OCI-LY7 (cell line): ENCODE measurements around the gene ANKRD37. TPM values are rescaled to one million over a fixed set of nuclear protein-coding genes. Genes with fewer than 3 reads are reported as not detected.

Experiments used
- BruUV-seq: library from RNA; stranded (reverse); fragments of 400-500 nt; replicated peaks from 2 replicates; lab custom pipeline; 2021; lab: Mats Ljungman, UMichigan
- CTCF ChIA-PET: fragments of 300-600 bp; sonication (Branson Sonifier 250); formaldehyde crosslinking; loops from one replicate; lab custom pipeline; 2022; ENCODE audit warnings: antibody characterized with exemption; ENCODE audit not compliant: unreplicated experiment; lab: Charles Lee
- POLR2A ChIA-PET: fragments of 300-600 bp; sonication (Branson Sonifier 250); formaldehyde crosslinking; loops from one replicate; lab custom pipeline; 2022; ENCODE audit warnings: antibody characterized with exemption; lab: Charles Lee
- DNase-seq: peaks from one replicate; pipeline ENCODE4 v3.0.0-alpha.2; 2015; ENCODE audit warnings: low spot score
- H2AFZ ChIP-seq: fragments of 200-600 bp; sonication (generic), shearing (Covaris generic); 2 replicates; pipeline ENCODE4 v1.6.1; 2014; ENCODE audit warnings: mild to moderate bottlenecking, antibody characterized with exemption, low read length, moderate library complexity
- H3K27ac ChIP-seq: fragments of 200-600 bp; sonication (generic); 2 replicates; pipeline ENCODE4 v1.5.1; 2014; ENCODE audit warnings: mixed run types, low read depth, mild to moderate bottlenecking, moderate library complexity, low read length, inconsistent platforms; ENCODE audit not compliant: poor library complexity, severe bottlenecking
- H3K36me3 ChIP-seq: fragments of 200-600 bp; sonication (generic); 2 replicates; pipeline ENCODE4 v1.6.1; 2014; ENCODE audit warnings: mild to moderate bottlenecking, antibody characterized with exemption, low read length, moderate library complexity, mixed read lengths; ENCODE audit not compliant: insufficient read depth
- H3K4me1 ChIP-seq: fragments of 200-600 bp; sonication (generic); 2 replicates; pipeline ENCODE4 v1.5.1; 2014; ENCODE audit warnings: mild to moderate bottlenecking, low read length; ENCODE audit not compliant: insufficient read depth, poor library complexity, severe bottlenecking
- H3K4me2 ChIP-seq: fragments of 200-600 bp; sonication (generic); 2 replicates; pipeline ENCODE4 v1.6.1; 2014; ENCODE audit warnings: mild to moderate bottlenecking, low read length
- H3K4me3 ChIP-seq: fragments of 200-600 bp; sonication (generic); 2 replicates; pipeline ENCODE4 v1.5.1; 2014; ENCODE audit warnings: mild to moderate bottlenecking, low read depth, low read length; ENCODE audit not compliant: poor library complexity, severe bottlenecking
- H3K79me2 ChIP-seq: fragments of 200-600 bp; sonication (generic); 2 replicates; pipeline ENCODE4 v1.6.1; 2016; ENCODE audit warnings: low read depth, mild to moderate bottlenecking, low read length, moderate library complexity, mixed read lengths; ENCODE audit not compliant: insufficient read depth
- H3K9me2 ChIP-seq: fragments of 200-600 bp; sonication (generic); 2 replicates; pipeline ENCODE4 v1.6.1; 2016; ENCODE audit warnings: mild to moderate bottlenecking, low read length, mixed read lengths; ENCODE audit not compliant: insufficient read depth
- H3K9me3 ChIP-seq: fragments of 200-600 bp; sonication (generic); 2 replicates; pipeline ENCODE4 v1.6.1; 2014; ENCODE audit warnings: mild to moderate bottlenecking, mixed run types, low read length, mixed read lengths
- H4K20me1 ChIP-seq: fragments of 200-600 bp; sonication (generic); 2 replicates; pipeline ENCODE4 v1.6.1; 2014; ENCODE audit warnings: mild to moderate bottlenecking, antibody characterized with exemption, low read length, moderate library complexity, mixed read lengths; ENCODE audit not compliant: insufficient read depth
- EZH2phosphoT487 ChIP-seq: fragments of 200-600 bp; sonication (generic); IDR thresholded peaks from 2 replicates; pipeline ENCODE4 v1.6.1; 2018; ENCODE audit warnings: low read depth, borderline replicate concordance, mild to moderate bottlenecking, mixed run types, antibody characterized with exemption, low read length, moderate library complexity, mixed read lengths
- intact Hi-C: fragments of 100-400 bp; cut with micrococcal nuclease; formaldehyde crosslinking; loops from one replicate; pipeline ENCODE4 v1.10.0; 2022; ENCODE audit not compliant: unreplicated experiment
- total RNA-seq, 2 experiments: library from RNA; depleted of rRNA in 1 of 2; stranded (reverse); fragments of >200 nt in 1 of 2; shearing (Covaris generic) in 1 of 2; gene quantifications; 2 replicates each; pipeline ENCODE4 v1.2.3, GENCODE V29; 2014 to 2022
- TF ChIP-seq, protein P1 (sequence below): fragments of 200-600 bp; sonication (generic); conservative IDR thresholded peaks from 2 replicates; pipeline ENCODE4 v1.5.1; 2014; ENCODE audit warnings: mild to moderate bottlenecking, antibody characterized with exemption, low read length, moderate library complexity, mixed read lengths

Gene ANKRD37
- total RNA-seq, 2 experiments from 2014 or later, result 3.8 to 14.1 TPM

DNA sequence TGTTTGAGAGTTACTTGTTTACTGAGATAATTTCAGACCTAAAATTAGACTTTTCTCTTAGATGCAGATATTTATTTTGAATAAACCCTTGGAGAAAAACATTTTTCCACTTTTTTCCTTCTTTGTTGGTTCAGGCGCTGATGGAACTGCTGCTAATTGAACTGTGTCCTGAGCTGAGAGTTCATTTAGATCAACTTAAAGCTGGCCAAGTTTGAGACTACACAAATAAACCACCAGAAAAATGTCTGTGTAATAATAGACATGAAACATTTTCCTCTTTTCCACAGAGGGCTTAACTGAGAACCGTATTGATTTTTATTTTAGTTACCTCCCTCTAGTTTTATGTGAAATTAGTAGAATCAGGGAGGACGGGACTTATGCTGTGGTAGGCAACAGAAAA lies 33.4 kb upstream of the ANKRD37 start:
- DNase-seq, result no peak
- TF ChIP-seq, protein P1, sequence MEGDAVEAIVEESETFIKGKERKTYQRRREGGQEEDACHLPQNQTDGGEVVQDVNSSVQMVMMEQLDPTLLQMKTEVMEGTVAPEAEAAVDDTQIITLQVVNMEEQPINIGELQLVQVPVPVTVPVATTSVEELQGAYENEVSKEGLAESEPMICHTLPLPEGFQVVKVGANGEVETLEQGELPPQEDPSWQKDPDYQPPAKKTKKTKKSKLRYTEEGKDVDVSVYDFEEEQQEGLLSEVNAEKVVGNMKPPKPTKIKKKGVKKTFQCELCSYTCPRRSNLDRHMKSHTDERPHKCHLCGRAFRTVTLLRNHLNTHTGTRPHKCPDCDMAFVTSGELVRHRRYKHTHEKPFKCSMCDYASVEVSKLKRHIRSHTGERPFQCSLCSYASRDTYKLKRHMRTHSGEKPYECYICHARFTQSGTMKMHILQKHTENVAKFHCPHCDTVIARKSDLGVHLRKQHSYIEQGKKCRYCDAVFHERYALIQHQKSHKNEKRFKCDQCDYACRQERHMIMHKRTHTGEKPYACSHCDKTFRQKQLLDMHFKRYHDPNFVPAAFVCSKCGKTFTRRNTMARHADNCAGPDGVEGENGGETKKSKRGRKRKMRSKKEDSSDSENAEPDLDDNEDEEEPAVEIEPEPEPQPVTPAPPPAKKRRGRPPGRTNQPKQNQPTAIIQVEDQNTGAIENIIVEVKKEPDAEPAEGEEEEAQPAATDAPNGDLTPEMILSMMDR, result no peak
- no peak for TF ChIP-seq EZH2phosphoT487
- H3K79me2 ChIP-seq, result no peaks in the 10 kb centered on the region
- BruUV-seq, result no TSS peak
- intact Hi-C loops, result no loop called here
- H3K27ac ChIP-seq, result no peak overlapping the region
- no peak overlapping the region for H2AFZ ChIP-seq
- POLR2A ChIA-PET, result interaction anchor here (0.9 kb wide), 1 partner anchor 23 kb away, joined by 3 read pairs; no protein-coding TSS in a partner anchor
- H3K36me3 ChIP-seq, result peaks cover 27% of the 10 kb centered on the region; the same call in 1 of the 2 replicates
- H3K4me1 ChIP-seq, result no peaks in the 10 kb centered on the region
- H3K4me2 ChIP-seq, result no peak overlapping the region
- no peak overlapping the region for H3K4me3 ChIP-seq
- H3K9me2 ChIP-seq, result no peaks in the 10 kb centered on the region
- no peaks in the 10 kb centered on the region for H4K20me1 ChIP-seq
- CTCF ChIA-PET, result no interaction called here
- no peaks in the 10 kb centered on the region for H3K9me3 ChIP-seq

DNA sequence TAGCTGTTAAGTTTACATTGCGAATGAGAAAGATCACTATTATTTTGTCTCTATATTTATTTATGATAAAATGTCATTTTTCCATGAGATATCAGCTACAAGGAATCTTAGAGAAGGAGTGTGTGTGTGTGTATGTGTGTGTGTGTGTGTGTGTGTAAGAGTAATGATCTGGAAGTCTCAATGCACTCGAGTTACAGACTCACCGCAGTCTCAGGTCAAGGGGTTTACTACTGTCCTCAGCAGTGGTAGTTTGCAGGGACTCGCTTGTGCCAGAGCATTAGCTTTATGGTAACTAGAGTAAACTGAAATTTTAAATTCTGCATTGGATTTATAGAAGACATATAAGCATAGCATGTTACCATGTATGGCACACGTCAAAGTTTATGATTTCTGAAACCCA lies 31.8 kb upstream of the ANKRD37 start:
- ChIA-PET POLR2A (no interaction called here), CTCF (no interaction called here)
- Histone ChIP-seq H3K36me3 (peaks cover 20% of the 10 kb centered on the region; the same call in 1 of the 2 replicates), H2AFZ (no peak overlapping the region), H3K4me2 (no peak overlapping the region), H3K79me2 (no peaks in the 10 kb centered on the region), H3K9me3 (no peaks in the 10 kb centered on the region), H3K4me3 (no peak overlapping the region), H3K27ac (no peak overlapping the region), H4K20me1 (no peaks in the 10 kb centered on the region), H3K4me1 (no peaks in the 10 kb centered on the region), H3K9me2 (no peaks in the 10 kb centered on the region)
- TF ChIP-seq, protein P1, result no peak
- TF ChIP-seq EZH2phosphoT487, result no peak
- BruUV-seq, result no TSS peak
- intact Hi-C loops, result no loop called here
- DNase-seq, result no peak

DNA sequence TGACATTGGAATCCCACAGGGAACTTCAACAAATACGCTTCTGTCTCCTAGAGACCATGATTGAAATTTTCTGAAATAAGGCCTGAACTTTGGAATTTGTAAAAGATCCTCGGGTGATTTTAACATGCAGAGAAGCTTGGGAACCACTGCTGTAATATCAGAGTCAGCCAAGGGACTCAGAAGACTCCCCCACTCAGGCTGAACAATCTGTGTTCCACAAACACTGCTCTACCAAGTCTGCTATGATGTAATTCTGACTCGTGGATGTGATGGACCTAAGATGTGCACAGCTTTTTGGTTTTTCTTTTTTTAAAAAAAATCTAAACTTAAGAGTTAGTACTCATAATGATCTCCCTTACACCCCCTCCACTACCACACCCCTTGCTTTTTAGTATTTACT lies 26.9 kb upstream of the ANKRD37 start:
- Histone ChIP-seq H3K4me2 (no peak overlapping the region), H3K36me3 (peaks cover 10% of the 10 kb centered on the region; the same call in 1 of the 2 replicates), H3K4me3 (no peak overlapping the region), H3K9me2 (no peaks in the 10 kb centered on the region), H3K27ac (no peak overlapping the region), H3K4me1 (no peaks in the 10 kb centered on the region), H3K79me2 (no peaks in the 10 kb centered on the region), H3K9me3 (no peaks in the 10 kb centered on the region), H4K20me1 (no peaks in the 10 kb centered on the region), H2AFZ (no peak overlapping the region)
- BruUV-seq, result no TSS peak
- ChIA-PET POLR2A (no interaction called here), CTCF (no interaction called here)
- DNase-seq, result no peak
- TF ChIP-seq, protein P1, result no peak
- TF ChIP-seq EZH2phosphoT487, result no peak
- intact Hi-C loops, result no loop called here
